Measurements from ENCODE around the gene PSME2.

PSME2 gene, protein sequence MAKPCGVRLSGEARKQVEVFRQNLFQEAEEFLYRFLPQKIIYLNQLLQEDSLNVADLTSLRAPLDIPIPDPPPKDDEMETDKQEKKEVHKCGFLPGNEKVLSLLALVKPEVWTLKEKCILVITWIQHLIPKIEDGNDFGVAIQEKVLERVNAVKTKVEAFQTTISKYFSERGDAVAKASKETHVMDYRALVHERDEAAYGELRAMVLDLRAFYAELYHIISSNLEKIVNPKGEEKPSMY

DNA sequence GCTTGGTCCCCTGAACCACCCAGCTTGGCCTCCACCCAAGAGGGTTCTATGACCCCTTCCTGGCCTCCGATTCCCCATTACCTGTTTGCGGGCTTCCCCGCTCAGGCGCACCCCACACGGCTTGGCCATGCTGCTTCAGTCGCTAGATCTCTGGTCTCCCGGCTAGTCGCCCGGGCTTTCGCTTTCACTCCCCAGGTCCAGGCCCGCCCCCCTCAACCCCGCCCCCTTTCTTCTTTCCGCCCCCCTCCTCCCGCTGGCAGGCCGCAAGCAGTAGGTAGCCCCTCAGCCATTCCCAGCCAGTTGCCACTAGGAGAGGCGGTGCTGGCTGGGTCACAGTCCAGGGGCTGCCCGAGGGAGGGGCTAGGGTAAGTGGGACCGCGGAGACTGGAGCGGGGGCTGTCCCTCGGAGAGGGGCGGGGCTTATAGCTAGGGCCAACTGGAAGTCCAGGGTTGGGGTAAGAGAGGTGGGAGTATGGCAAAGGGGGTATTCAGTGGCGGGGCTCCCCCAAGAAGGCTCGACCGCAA is at the start of gene PSME2:
Gene PSME2 (minus strand): TSS at position 158 of the 525 bp plus-strand sequence. CDS start 29 bp downstream, at position 129.
- Histone ChIP-seq H3K27ac (peak within 1 kb of the TSS; percentile 76), H3K36me3 (peaks cover 46% of the 10 kb centered on the region), H3K9me3 (ENCODE audit: severe bottlenecking) (no peaks in the 10 kb centered on the region), H3K27me3 (ENCODE audit: insufficient read depth, low read depth, severe bottlenecking) (no peaks in the 10 kb centered on the region), H3K4me3 (ENCODE audit: low read depth, low read length) (peak within 1 kb of the TSS; percentile 83)
- peak; percentile 99 for DNase-seq
- TF ChIP-seq CTCF (IDR thresholded peaks at IDR 0.05; ENCODE audit: low read depth, low read length): no peak

DNA sequence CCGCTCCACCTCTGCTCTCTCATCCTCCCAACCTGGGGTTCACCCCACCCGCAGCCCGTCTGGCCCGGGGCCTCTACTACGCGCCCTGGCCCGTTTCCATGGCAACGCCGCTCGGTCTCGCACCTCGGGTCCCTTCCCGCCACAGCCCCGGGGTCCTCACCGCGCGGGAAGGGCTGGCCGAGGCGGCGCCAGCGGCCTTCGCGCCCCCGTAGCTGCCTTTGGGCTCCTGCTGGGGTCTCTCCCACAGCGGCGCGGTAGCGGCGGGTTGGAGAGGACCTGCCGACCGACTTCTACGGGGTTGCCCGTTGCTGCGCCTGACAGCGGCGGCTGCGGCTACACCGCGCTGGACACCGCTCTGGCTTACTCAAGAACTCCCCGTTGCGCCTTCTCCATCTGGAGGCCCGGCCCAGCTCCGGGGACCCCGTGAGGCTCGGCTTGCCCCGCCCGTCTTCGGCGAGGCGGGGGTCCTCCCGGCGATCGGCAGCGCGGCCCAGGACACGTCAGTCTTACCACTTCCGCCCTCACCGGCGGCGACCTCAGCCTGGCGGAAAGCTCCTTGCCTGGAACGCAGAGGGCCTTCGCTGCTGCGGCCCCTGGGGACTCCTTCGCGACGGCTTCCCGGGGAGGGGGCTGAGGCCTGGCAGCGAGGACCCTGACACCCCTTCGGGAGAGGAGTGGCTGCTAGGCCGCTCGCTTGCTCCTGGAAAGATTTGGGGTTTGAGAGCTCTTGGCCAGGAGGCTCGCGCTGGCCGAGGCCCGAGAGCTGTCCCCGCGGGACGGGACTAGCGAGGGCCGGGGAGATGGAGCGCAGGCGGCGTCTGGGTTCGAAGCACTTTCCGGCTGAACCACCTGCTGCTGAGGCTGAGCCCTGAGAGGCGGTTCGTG is 49.0 kb upstream of the PSME2 start, which contains the start of gene TM9SF1:
Gene TM9SF1 (minus strand): TSS at position 256 of the 885 bp plus-strand sequence. CDS start 422 bp downstream, outside the sequence.
- Histone ChIP-seq H3K36me3 (peaks cover 31% of the 10 kb centered on the region), H3K4me3 (ENCODE audit: low read depth, low read length) (peak within 1 kb of the TSS; percentile 50), H3K27me3 (ENCODE audit: insufficient read depth, low read depth, severe bottlenecking) (no peaks in the 10 kb centered on the region), H3K9me3 (ENCODE audit: severe bottlenecking) (no peaks in the 10 kb centered on the region), H3K27ac (peak within 1 kb of the TSS; percentile 98)
- no peak for TF ChIP-seq CTCF (IDR thresholded peaks at IDR 0.05; ENCODE audit: low read depth, low read length)
- DNase-seq: peak; percentile 89

DNA sequence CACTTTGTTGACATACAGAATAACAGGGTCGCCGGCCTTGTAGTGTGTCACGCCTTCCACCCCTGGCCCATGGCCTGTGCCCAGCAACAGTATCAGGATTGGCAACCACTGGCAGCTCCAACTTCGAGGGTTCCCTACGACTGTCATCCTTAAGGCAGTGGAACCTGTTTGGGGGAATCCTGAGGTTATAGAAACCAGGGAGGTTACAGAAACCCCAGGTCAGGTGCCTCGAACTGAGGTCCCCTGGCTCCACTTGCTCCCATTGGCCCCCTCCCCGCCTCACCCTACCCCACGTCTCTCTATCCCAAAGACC is 48.4 kb upstream of the PSME2 start:
- no peaks in the 10 kb centered on the region for H3K27me3 ChIP-seq (ENCODE audit: insufficient read depth, low read depth, severe bottlenecking)
- H3K36me3 ChIP-seq: peaks cover 36% of the 10 kb centered on the region
- TF ChIP-seq CTCF (IDR thresholded peaks at IDR 0.05; ENCODE audit: low read depth, low read length): no peak
- no peak for DNase-seq
- no peaks in the 10 kb centered on the region for H3K9me3 ChIP-seq (ENCODE audit: severe bottlenecking)
- H3K4me3 ChIP-seq (ENCODE audit: low read depth, low read length): peak overlapping the region; percentile 50
- H3K27ac ChIP-seq: peak overlapping the region; percentile 98

DNA sequence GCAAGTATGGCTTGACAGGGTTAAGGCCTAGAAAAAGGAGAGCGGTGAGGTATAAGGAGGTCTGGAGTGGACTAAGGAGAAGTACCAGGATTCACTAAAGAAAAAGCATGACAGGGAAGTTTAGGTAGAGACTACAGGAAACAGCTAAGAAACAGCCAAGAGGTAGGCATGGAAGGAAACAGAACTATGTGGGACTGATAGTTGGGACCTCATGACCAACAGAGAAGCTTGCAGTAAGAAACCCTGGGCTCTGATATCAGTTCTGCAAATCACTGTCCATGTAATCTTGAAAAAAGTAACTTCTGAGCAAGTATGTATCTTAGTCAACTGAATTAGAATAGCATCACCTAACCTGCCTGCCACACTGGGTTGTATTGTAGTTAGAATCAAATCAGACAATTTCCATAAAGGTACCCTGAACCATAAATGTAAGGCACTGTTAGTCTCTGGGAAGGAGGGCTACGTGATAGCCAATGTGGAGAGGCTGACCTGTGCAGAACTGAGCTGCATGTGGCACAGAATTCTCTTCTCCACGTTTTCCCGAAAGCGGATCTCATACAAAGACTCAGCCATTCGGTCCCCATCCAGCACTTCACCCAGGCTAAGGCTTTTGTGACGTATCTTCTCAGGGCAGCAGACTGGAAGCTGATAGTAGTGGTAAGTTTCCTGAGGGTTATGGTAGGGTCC is 47.9 kb upstream of the PSME2 start:
- Histone ChIP-seq H3K27me3 (ENCODE audit: insufficient read depth, low read depth, severe bottlenecking) (no peaks in the 10 kb centered on the region), H3K4me3 (ENCODE audit: low read depth, low read length) (peak overlapping the region; percentile 50), H3K36me3 (peaks cover 36% of the 10 kb centered on the region), H3K27ac (no peak overlapping the region), H3K9me3 (ENCODE audit: severe bottlenecking) (no peaks in the 10 kb centered on the region)
- no peak for TF ChIP-seq CTCF (IDR thresholded peaks at IDR 0.05; ENCODE audit: low read depth, low read length)
- DNase-seq: no peak

DNA sequence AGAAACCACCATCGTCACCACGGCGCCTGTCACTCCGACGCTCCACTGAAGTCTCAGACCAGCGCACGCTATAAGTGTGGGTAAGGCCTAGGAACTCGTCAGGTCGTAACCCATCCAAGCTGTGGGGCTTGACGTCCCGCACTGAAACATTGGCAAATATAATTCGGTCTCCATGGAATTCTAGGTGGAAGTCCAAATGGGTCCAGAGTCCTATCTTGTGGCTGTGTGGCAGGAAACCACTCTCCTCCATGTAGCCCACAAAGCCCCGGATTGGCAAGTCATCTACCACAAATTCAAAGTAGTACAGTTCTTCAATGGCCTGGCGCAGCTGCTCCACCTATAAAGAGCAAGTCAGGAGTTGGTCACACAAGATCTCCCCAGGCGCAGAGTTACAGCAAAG is 46.5 kb upstream of the PSME2 start:
- no peak overlapping the region for H3K27ac ChIP-seq
- TF ChIP-seq CTCF (IDR thresholded peaks at IDR 0.05; ENCODE audit: low read depth, low read length): no peak
- no peak for DNase-seq

More for the DNA sequence above, 46.5 kb upstream of the PSME2 start:
- no peaks in the 10 kb centered on the region for H3K9me3 ChIP-seq (ENCODE audit: severe bottlenecking)
- H3K4me3 ChIP-seq (ENCODE audit: low read depth, low read length): no peak overlapping the region
- no peaks in the 10 kb centered on the region for H3K27me3 ChIP-seq (ENCODE audit: insufficient read depth, low read depth, severe bottlenecking)
- peaks cover 36% of the 10 kb centered on the region for H3K36me3 ChIP-seq

Data from WERI-Rb-1 (cell line).